Astrocyte of the cerebellum (primary cell): ENCODE data around the gene CPE.

Source experiments
- DNase-seq: peaks from one replicate; pipeline ENCODE4 v3.0.0-alpha.2; 2011; ENCODE audit warnings: low read depth
- H3K4me3 ChIP-seq: 2 replicates; pipeline ENCODE4 v1.5.1; 2011; ENCODE audit warnings: mild to moderate bottlenecking, low read depth, low read length, moderate library complexity
- CTCF ChIP-seq: IDR thresholded peaks from 2 replicates; pipeline ENCODE4 v1.5.1; 2012; ENCODE audit warnings: low read length, low read depth, moderate library complexity, mild to moderate bottlenecking; ENCODE audit errors: missing control alignments
- in situ Hi-C: cut with HindIII; loops from 2 replicates; pipeline ENCODE4 v1.10.0; 2017; ENCODE audit warnings: low sequenced_read_pairs

CPE gene

GRCh38 chr4:165375465-165375864 lies 3.3 kb upstream of the CPE start:
- TF ChIP-seq CTCF: no peak
- in situ Hi-C loops: no loop called here
- DNase-seq: no peak

GRCh38 chr4:165378398-165378744 lies 437 bp upstream of the CPE start:
- in situ Hi-C loops: no loop called here
- TF ChIP-seq CTCF: no peak
- no peak for DNase-seq
- H3K4me3 ChIP-seq: peak overlapping the region; percentile 58

More at GRCh38 chr4:165375465-165375864, 3.3 kb upstream of the CPE start:
- H3K4me3 ChIP-seq: no peak overlapping the region

GRCh38 chr4:165379678-165380064 lies 863 bp downstream of the CPE start:
- peak overlapping the region; percentile 58 for H3K4me3 ChIP-seq
- TF ChIP-seq CTCF: no peak
- in situ Hi-C loops: no loop called here
- DNase-seq: no peak

- in situ Hi-C loops: no loop called here
- no peak for TF ChIP-seq CTCF
Measured at GRCh38 chr4:165380805-165381204, 2.0 kb downstream of the CPE start.

GRCh38 chr4:165381821-165382373 lies 3.1 kb downstream of the CPE start:
- no peak overlapping the region for H3K4me3 ChIP-seq
- DNase-seq: no peak
- in situ Hi-C loops: no loop called here
- no peak for TF ChIP-seq CTCF

More at GRCh38 chr4:165380805-165381204, 2.0 kb downstream of the CPE start:
- DNase-seq: no peak
- H3K4me3 ChIP-seq: no peak overlapping the region

- no peak for TF ChIP-seq CTCF
- in situ Hi-C loops: no loop called here
- H3K4me3 ChIP-seq: no peak overlapping the region
- DNase-seq: no peak
Measured at GRCh38 chr4:165382640-165383039, 3.8 kb downstream of the CPE start.
